GM12872 (cell line): ENCODE results near the gene ADAM19.

Experiments used
- CTCF ChIP-seq: IDR thresholded peaks from 3 replicates; pipeline ENCODE4 v1.5.1; 2011; ENCODE audit warnings: low read depth, mild to moderate bottlenecking, low read length, moderate library complexity; ENCODE audit not compliant: insufficient read depth

The ADAM19 gene

GRCh38 chr5:157611571-157612476, 36.2 kb upstream of the ADAM19 start:
- no peak for TF ChIP-seq CTCF

- no peak for TF ChIP-seq CTCF
Measured at GRCh38 chr5:157610990-157611389, 35.4 kb upstream of the ADAM19 start.

- TF ChIP-seq CTCF, result no peak
Measured at GRCh38 chr5:157608972-157609565, 33.5 kb upstream of the ADAM19 start.

- no peak for TF ChIP-seq CTCF
Measured at GRCh38 chr5:157607371-157608161, 32.0 kb upstream of the ADAM19 start.

GRCh38 chr5:157606046-157606445, 30.5 kb upstream of the ADAM19 start:
- TF ChIP-seq CTCF, result no peak

- TF ChIP-seq CTCF, result no peak
Measured at GRCh38 chr5:157603333-157604190, 28.0 kb upstream of the ADAM19 start.

- TF ChIP-seq CTCF, result no peak
Measured at GRCh38 chr5:157602505-157602904, 26.9 kb upstream of the ADAM19 start.
